ENCODE data around the gene LNX1. TPM values are rescaled to one million over a fixed set of nuclear protein-coding genes. Genes with fewer than 3 reads are reported as not detected.

The LNX1 gene
- total RNA-seq, 4 donors from 2014 or later = 21.7 to 47.2 (median 36.2) TPM

DNA sequence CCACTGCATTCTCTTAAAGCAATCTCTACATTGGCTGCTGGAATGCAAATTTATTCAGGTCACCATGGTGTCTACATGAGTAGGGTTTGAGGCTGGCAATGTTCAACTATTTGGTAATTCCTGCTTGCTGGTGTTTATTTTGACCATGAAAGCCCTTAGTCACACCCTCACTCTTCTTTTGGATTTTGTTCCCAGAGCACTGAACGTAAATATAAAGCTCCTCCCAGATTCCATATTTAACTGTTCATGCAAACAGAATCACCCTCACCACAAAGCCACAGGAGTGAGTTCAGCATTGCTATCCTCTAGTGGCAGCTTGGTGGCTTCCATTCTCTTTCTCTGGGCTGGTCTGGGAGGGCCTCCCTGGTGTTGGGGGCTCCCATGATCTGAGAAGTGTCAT lies 82.8 kb downstream of the LNX1 start:
- no peak for TF ChIP-seq POLR2AphosphoS5 (IDR thresholded peaks at IDR 0.05)
- TF ChIP-seq, protein P1, sequence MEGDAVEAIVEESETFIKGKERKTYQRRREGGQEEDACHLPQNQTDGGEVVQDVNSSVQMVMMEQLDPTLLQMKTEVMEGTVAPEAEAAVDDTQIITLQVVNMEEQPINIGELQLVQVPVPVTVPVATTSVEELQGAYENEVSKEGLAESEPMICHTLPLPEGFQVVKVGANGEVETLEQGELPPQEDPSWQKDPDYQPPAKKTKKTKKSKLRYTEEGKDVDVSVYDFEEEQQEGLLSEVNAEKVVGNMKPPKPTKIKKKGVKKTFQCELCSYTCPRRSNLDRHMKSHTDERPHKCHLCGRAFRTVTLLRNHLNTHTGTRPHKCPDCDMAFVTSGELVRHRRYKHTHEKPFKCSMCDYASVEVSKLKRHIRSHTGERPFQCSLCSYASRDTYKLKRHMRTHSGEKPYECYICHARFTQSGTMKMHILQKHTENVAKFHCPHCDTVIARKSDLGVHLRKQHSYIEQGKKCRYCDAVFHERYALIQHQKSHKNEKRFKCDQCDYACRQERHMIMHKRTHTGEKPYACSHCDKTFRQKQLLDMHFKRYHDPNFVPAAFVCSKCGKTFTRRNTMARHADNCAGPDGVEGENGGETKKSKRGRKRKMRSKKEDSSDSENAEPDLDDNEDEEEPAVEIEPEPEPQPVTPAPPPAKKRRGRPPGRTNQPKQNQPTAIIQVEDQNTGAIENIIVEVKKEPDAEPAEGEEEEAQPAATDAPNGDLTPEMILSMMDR (IDR thresholded peaks at IDR 0.05) = no peak
- no peak for TF ChIP-seq POLR2A (IDR thresholded peaks at IDR 0.05)
- TF ChIP-seq EP300 (IDR thresholded peaks at IDR 0.05) = no peak
- WGBS = 53% methylated on average over 1 of the region's 1 CpG
- Histone ChIP-seq H3K9me3 (no peaks in the 10 kb centered on the region), H3K27ac (no peak overlapping the region), H3K36me3 (no peaks in the 10 kb centered on the region), H3K4me1 (peaks cover 14% of the 10 kb centered on the region), H3K27me3 (no peaks in the 10 kb centered on the region), H3K4me3 (no peak overlapping the region)
- DNase-seq (ENCODE audit: low spot score in 2 of 2) = no peak

DNA sequence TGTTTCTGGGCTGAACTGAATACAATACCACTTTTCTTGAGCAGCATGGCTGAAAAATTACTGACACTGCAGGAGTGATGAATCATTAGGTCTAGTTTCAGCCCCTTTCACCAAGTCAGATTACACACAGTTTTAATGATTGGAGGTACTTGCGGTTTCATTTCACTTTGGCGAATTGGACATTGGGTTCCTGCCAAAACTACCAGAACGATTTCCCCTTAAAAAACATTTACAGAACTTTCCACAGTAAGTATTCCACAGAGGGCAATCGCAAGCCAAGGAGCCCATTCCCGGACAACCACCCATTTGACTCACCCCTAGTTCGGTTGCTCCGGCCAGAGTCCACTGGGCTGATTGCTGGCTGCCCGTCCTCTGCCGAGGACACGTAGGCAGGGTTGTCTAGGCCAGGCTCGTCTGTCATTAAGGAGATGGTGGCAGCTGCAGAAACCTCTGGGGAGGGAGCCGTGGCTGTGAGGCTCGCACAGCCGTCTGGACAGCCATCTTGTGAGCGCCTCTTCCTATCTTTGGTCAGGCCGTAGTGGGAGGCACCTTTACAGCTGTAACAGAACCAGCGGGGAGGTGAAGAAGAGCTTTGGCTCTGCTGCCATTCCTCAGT lies 83.5 kb downstream of the LNX1 start:
- DNase-seq (ENCODE audit: low spot score in 2 of 2) = no peak
- TF ChIP-seq, protein P1 (IDR thresholded peaks at IDR 0.05) = no peak
- TF ChIP-seq EP300 (IDR thresholded peaks at IDR 0.05) (no peak), POLR2A (IDR thresholded peaks at IDR 0.05) (no peak), POLR2AphosphoS5 (IDR thresholded peaks at IDR 0.05) (no peak)
- Histone ChIP-seq H3K4me3 (no peak overlapping the region), H3K4me1 (peaks cover 14% of the 10 kb centered on the region), H3K36me3 (no peaks in the 10 kb centered on the region), H3K27me3 (no peaks in the 10 kb centered on the region), H3K9me3 (no peaks in the 10 kb centered on the region), H3K27ac (no peak overlapping the region)
- WGBS = 84% methylated on average over 12 of the region's 17 CpGs

DNA sequence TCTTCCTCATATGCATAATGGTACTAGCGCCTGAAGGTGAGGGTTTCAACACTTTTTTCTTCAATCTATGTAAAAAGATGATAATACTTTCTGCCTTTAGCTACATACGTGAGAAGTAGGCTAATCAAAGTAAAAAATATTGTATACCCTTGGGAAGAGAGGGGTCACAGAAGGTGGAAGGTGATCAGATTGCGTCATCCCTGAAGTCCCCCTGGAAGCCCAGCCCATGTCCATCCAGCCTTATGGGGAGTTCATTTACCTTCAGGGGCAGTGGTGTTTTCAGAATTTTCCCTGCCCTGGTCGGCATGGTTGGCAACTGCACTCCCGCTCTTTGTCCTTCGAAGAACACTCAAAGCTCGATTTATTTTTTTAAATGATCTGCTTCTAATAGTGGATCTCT lies 84.2 kb downstream of the LNX1 start:
- no peak overlapping the region for H3K4me3 ChIP-seq
- WGBS = 95% methylated on average over 7 of the region's 7 CpGs

DNA sequence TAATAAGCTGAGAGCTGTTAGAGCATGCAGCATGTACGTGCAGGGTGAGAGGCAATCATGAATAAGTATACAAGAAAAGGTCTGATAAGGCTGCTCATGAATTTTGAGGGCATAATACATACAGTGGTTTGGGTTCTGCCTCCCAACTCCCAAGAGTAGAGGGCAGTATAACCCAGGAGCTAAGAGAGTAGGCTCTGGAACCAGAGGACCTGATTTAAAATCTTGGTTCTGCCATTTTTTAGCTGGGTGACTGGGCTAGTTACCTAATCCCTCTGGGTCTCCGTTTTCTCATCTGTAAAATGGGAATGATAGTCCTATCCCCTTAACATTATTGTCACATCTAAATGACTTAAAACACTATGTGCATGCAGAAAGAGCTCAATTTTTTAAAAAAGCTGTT lies 85.3 kb downstream of the LNX1 start:
- H3K4me3 ChIP-seq = no peak overlapping the region
- H3K27me3 ChIP-seq = no peaks in the 10 kb centered on the region
- no peaks in the 10 kb centered on the region for H3K36me3 ChIP-seq
- no peak overlapping the region for H3K27ac ChIP-seq
- H3K9me3 ChIP-seq = no peaks in the 10 kb centered on the region
- 92% methylated on average over 2 of the region's 2 CpGs for WGBS
- H3K4me1 ChIP-seq = peaks cover 9% of the 10 kb centered on the region
- DNase-seq (ENCODE audit: low spot score in 2 of 2) = no peak
- TF ChIP-seq, protein P1 (IDR thresholded peaks at IDR 0.05) = no peak
- TF ChIP-seq POLR2A (IDR thresholded peaks at IDR 0.05) (no peak), EP300 (IDR thresholded peaks at IDR 0.05) (no peak), POLR2AphosphoS5 (IDR thresholded peaks at IDR 0.05) (no peak)

More for the DNA sequence above, 84.2 kb downstream of the LNX1 start:
- no peaks in the 10 kb centered on the region for H3K9me3 ChIP-seq
- no peak overlapping the region for H3K27ac ChIP-seq
- peaks cover 14% of the 10 kb centered on the region for H3K4me1 ChIP-seq
- no peaks in the 10 kb centered on the region for H3K27me3 ChIP-seq
- H3K36me3 ChIP-seq = no peaks in the 10 kb centered on the region
- TF ChIP-seq EP300 (IDR thresholded peaks at IDR 0.05) (no peak), POLR2AphosphoS5 (IDR thresholded peaks at IDR 0.05) (no peak), POLR2A (IDR thresholded peaks at IDR 0.05) (no peak)
- TF ChIP-seq, protein P1 (IDR thresholded peaks at IDR 0.05) = no peak
- no peak for DNase-seq (ENCODE audit: low spot score in 2 of 2)

DNA sequence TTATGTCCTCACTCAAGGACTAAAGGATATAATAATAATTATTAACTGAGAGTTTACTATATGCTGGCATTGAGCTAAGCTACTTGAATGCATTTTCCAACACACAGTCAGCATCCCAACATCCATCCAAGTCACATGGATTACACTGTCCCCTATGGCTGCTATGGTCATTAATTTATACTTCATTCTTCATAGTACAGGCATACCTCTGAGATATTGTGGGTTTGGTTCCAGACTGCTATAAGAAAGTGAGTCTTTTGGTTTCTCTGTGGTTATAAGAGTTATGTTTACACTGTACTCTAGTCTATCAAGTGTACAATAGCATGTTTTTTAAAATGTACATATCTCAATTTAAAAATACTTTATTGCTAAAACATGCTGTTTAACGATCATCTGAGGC lies 89.2 kb downstream of the LNX1 start:
- Histone ChIP-seq H3K4me1 (peaks cover 11% of the 10 kb centered on the region), H3K27me3 (no peaks in the 10 kb centered on the region), H3K36me3 (no peaks in the 10 kb centered on the region), H3K27ac (no peak overlapping the region), H3K4me3 (no peak overlapping the region), H3K9me3 (no peaks in the 10 kb centered on the region)
- WGBS = 83% methylated on average over 1 of the region's 1 CpG
- no peak for TF ChIP-seq EP300 (IDR thresholded peaks at IDR 0.05)
- DNase-seq (ENCODE audit: low spot score in 2 of 2) = no peak

DNA sequence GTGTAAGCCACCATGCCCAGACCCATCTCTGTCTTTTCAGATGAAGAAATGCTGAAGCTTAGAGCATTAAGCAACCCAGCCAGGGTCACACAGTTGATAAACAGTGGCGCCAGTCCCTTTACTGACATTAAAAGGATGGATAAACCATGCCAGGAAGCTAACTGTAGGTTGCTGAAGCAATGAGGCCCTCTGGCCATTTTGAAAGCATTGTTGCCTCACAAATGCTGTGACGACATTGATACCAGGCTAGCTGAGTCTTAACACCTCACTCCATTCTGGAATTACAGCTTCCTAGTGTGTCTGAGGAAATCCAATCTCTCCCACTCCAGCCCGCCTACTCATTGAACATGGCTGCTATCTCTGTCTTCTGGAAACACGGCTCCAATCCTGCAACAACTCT lies 89.7 kb downstream of the LNX1 start:
- 89% methylated on average over 4 of the region's 4 CpGs for WGBS
- TF ChIP-seq POLR2A (IDR thresholded peaks at IDR 0.05) (no peak), POLR2AphosphoS5 (IDR thresholded peaks at IDR 0.05) (no peak), EP300 (IDR thresholded peaks at IDR 0.05) (no peak)
- TF ChIP-seq, protein P1 (IDR thresholded peaks at IDR 0.05) = no peak

More for the DNA sequence above, 89.7 kb downstream of the LNX1 start:
- no peak for DNase-seq (ENCODE audit: low spot score in 2 of 2)
- H3K27ac ChIP-seq = no peak overlapping the region
- no peak overlapping the region for H3K4me3 ChIP-seq
- H3K4me1 ChIP-seq = peaks cover 13% of the 10 kb centered on the region
- no peaks in the 10 kb centered on the region for H3K9me3 ChIP-seq
- H3K36me3 ChIP-seq = no peaks in the 10 kb centered on the region
- H3K27me3 ChIP-seq = no peaks in the 10 kb centered on the region

All from suprapubic skin (tissue), 4 donors.